K562 treated with DMSO at 1 percent for 12 hours (cell line): ENCODE results near the gene OR5M3. TPM values are rescaled to one million over a fixed set of nuclear protein-coding genes. Genes with fewer than 3 reads are reported as not detected.

Experiments
- total RNA-seq: library from RNA; unstranded; fragments of 300-600 nt; gene quantifications from 2 replicates; pipeline ENCODE4 v1.2.3, GENCODE V29; 2022; ENCODE audit not compliant: insufficient read depth

The OR5M3 gene
- not detected in 2 replicates for total RNA-seq

DNA sequence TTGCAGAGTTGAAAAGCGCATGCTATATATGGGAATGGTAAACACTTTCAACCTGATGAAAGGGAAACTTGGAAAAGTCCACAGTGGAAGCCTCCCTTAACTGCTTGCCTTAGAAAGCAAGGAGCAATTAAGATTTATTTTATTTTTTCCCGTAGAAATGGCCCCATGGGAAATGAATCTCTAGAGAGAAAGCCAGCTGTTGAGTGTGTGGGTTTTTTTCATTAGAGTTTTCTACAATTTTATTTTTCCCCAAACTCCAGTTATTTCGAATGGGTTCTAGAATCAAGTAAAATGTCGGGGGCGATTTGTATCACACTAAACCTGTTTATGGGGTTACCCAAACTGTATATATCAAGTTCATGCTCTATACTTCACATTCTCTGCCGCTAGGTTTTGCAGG is at the start of gene OR5M3:
Gene OR5M3, minus strand, starts transcription at position 101 of the 400 bp plus-strand sequence. CDS start 2,855 bp downstream, outside the sequence.

GRCh38 chr11:56491270-56491669 is 18.1 kb upstream of the OR5M3 start, which contains the start of gene OR5M8:
TSS of gene OR5M8 (minus strand) at chr11:56491370. CDS start at chr11:56491370, 0 bp downstream.

Other genes starting within 250 kb of the OR5M3 start
- not detected in 2 replicates for gene OR5T2, start 239.1 kb downstream of the OR5M3 start, total RNA-seq
- gene OR5T3, start 221.1 kb downstream of the OR5M3 start, total RNA-seq, result not detected in 2 replicates
- gene OR5T1, start 199.2 kb downstream of the OR5M3 start, total RNA-seq, result not detected in 2 replicates
- not detected in 2 replicates for gene OR8H1, start 181.1 kb downstream of the OR5M3 start, total RNA-seq
- gene OR8K3, start 158.2 kb downstream of the OR5M3 start, total RNA-seq, result not detected in 2 replicates
- gene OR8K1, start 127.3 kb downstream of the OR5M3 start, total RNA-seq, result not detected in 2 replicates
- not detected in 2 replicates for gene OR8J1, start 119.1 kb downstream of the OR5M3 start, total RNA-seq
- not detected in 2 replicates for gene OR8U1, start 97.7 kb downstream of the OR5M3 start, total RNA-seq
- gene OR5AL1, start 60.7 kb downstream of the OR5M3 start, total RNA-seq, result not detected in 2 replicates
- not detected in 2 replicates for gene OR5M8, start 18.0 kb upstream of the OR5M3 start, total RNA-seq
- not detected in 2 replicates for gene OR5M11, start 69.9 kb upstream of the OR5M3 start, total RNA-seq
- gene OR5M10, start 104.4 kb upstream of the OR5M3 start, total RNA-seq, result not detected in 2 replicates
- gene OR5M1, start 141.5 kb upstream of the OR5M3 start, total RNA-seq, result not detected in 2 replicates
- not detected in 2 replicates for gene OR5AP2, start 169.1 kb upstream of the OR5M3 start, total RNA-seq
- gene OR5AR1, start 190.3 kb upstream of the OR5M3 start, total RNA-seq, result not detected in 2 replicates
- not detected in 2 replicates for gene OR9G1, start 225.7 kb upstream of the OR5M3 start, total RNA-seq